ENCODE data around the gene IGFBP3. TPM values are rescaled to one million over a fixed set of nuclear protein-coding genes. Genes with fewer than 3 reads are reported as not detected.

Gene IGFBP3
- total RNA-seq, 1 experiment from 2014 or later, result 10.1 TPM

GRCh38 chr7:45923290-45923689 lies 2.2 kb upstream of the IGFBP3 start:
- peak; percentile 68 for DNase-seq (ENCODE audit: low read depth)

GRCh38 chr7:45922810-45923209 lies 1.7 kb upstream of the IGFBP3 start:
- DNase-seq (ENCODE audit: low read depth), result peak; percentile 31

- DNase-seq (ENCODE audit: low read depth), result peak; percentile 69
Observed at GRCh38 chr7:45921699-45922519, 837 bp upstream of the IGFBP3 start.

GRCh38 chr7:45921381-45921698 lies 268 bp upstream of the IGFBP3 start:
- DNase-seq (ENCODE audit: low read depth), result peak; percentile 12

DNA sequence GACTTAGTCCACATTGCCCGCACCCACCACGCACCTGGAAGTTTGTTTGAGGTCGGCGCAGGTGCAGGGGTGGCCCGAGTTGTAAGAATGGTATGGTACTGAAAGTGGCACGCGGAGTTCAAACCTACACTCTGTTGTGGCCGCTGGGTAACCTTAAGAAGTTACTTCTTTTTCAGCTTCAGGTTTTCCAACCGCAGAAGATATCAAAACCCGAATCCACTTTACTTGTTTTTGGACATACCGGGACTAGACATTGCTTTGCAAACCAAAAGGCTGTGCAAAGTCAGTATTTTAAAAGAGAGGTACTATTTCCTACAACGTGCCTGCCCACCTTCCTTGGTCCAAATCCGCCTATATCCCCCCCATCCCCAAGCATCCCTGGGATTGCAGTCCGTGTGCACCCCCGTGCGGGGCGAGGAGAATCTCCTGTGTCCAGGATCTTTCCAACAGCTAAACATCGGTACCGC lies 1.0 kb downstream of the IGFBP3 start:
- DNase-seq (ENCODE audit: low read depth), result no peak

DNA sequence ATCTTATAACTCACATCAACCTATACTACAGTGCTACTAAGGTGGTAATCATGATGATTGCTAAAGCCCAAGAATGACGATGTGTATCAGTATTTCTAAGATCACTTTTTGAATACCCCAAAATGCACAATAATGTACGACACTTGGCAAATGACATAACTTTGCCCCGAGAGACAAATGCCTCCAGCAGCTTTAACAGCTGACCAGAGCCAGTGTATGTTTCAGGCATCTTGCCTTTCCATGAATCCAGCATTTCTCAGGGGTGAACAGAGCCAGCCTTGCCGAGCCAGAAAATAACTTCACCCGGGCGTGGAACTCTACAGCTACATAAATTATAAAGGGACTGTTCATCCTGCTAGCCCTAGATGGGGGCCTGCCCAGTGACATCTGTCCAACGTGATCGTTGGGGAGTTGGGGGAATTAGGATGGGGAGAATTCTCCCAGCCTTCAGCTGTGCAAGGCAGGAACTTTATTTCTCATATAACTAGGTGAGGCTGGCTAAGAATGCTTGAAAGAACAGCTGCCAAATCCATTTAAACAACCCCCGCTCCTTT lies 1.8 kb downstream of the IGFBP3 start:
- DNase-seq (ENCODE audit: low read depth), result no peak

GRCh38 chr7:45918556-45918955 lies 2.5 kb downstream of the IGFBP3 start:
- DNase-seq (ENCODE audit: low read depth), result no peak

DNA sequence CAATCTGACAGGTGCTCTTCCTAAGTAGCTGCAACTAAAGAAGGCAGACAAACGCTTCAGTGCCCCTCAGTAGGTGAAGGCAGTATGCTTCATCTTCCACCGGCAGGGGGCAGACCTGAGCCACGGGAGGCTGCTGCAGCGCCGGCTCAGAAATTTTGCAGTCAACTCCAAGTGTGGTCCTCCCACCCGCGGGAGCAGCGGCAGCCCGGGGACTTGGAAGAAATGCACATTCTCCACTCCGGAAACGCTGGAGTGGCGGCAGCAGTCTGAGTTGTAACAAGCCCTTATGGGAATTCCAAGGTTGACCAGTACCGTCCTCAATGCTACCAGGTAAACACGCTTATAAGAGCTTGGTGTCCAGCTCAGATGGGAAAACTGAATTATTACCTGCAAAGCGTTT lies 3.4 kb downstream of the IGFBP3 start:
- DNase-seq (ENCODE audit: low read depth), result peak; percentile 64

DNA sequence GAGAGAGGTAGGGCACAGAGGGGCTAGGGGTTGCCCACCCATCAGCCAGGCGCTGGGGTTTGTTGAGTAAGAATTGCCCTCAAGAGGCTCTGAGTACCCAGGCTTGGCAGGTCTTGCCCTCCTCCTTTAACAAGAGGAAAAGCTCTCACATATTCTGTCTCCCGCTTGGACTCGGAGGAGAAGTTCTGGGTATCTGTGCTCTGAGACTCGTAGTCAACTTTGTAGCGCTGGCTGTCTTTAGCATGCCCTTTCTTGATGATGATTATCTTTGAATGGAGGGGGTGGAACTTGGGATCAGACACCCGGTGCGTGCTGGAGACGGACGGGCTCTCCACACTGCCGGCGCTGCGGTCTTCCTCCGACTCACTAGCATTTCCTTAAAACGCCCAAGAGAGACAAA lies 4.0 kb downstream of the IGFBP3 start:
- DNase-seq (ENCODE audit: low read depth), result no peak

GRCh38 chr7:45915606-45916005 lies 5.5 kb downstream of the IGFBP3 start:
- DNase-seq (ENCODE audit: low read depth), result no peak

- DNase-seq (ENCODE audit: low read depth), result no peak
Observed at GRCh38 chr7:45914911-45915310, 6.2 kb downstream of the IGFBP3 start.

- DNase-seq (ENCODE audit: low read depth), result no peak
Observed at GRCh38 chr7:45912972-45913371, 8.1 kb downstream of the IGFBP3 start.

DNA sequence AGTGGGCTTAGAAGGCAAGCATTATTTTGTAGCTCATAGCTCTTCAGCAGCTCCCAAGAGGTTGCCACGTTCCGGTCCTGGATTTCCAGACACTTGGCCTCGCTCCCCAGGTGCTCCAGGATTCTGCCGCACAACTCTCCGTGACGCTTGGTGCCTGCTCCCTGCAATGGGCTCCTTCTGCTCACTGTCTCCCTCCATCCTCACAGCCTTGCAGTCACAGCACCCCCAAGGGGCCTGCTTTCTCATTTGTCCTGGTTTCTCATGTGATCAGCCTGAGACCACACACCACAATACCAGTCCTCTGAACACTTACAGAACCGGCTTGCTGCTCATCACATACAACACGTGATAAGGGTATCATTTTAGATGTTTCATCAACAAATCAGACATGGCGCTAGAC lies 9.8 kb downstream of the IGFBP3 start:
- DNase-seq (ENCODE audit: low read depth), result no peak

DNA sequence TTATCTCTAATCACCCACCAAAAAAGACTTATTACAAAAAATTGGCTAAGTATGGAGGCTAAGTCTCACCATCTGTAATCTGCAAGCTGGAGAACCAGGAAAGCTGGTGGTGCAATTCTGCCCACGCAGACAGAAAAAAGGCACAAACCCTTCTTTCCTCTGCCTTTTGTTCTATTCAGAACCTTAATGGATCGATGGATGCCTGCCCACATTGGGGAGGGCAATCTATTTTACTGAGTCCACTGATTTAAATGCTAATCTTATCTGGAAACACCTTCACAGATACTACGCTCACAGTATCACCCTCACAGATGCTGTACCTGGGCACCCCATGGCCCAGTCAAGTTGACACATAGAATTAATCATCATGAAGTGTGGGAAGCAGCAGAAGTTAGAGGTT lies 10.2 kb downstream of the IGFBP3 start:
- DNase-seq (ENCODE audit: low read depth), result no peak

DNA sequence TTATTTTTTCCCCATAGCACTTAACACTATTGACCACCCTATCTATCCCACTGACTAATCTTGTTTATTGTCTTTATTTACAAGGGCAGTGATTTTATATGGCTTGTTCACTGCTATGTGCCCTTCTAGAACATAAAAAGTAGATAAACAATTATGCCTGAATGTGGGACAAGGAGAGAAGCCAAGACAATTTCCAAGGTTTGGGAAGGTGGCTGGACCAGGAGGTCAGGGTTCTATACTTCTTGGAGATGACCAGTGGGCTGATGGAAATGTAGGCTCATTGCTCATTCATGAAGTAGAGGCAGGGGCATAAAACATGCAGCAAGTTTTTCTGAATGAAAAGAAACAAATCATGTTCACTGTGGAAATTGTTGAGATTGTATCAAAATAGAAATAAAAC lies 11.5 kb downstream of the IGFBP3 start:
- DNase-seq (ENCODE audit: low read depth), result no peak

GRCh38 chr7:45902820-45903219 lies 18.3 kb downstream of the IGFBP3 start:
- DNase-seq (ENCODE audit: low read depth), result no peak

GRCh38 chr7:45901566-45901965 lies 19.5 kb downstream of the IGFBP3 start:
- DNase-seq (ENCODE audit: low read depth), result no peak

- DNase-seq (ENCODE audit: low read depth), result no peak
Observed at GRCh38 chr7:45898222-45898621, 22.9 kb downstream of the IGFBP3 start.

GRCh38 chr7:45897042-45897690 lies 23.9 kb downstream of the IGFBP3 start:
- peak; percentile 89 for DNase-seq (ENCODE audit: low read depth)

DNA sequence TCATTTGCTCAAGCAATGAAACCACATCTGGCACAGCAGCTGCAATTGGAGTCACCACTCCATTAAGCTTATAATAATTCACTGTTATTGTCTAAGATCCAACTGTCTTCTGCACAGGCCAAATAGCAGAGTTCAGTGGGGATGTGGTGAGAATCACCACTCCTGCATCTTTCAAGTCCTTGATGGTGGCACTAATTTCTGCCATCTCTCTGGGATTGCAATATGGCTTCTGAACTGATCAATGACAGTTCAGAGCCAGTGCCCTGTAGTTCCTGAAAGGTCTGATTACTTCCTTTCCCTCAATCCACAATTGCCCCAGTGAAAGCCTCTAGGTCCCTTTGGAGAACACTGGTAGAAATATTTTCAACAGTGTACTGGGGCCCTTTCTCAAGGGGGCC lies 26.4 kb downstream of the IGFBP3 start:
- no peak for DNase-seq (ENCODE audit: low read depth)

- no peak for DNase-seq (ENCODE audit: low read depth)
Observed at GRCh38 chr7:45893996-45894664, 26.9 kb downstream of the IGFBP3 start.

DNA sequence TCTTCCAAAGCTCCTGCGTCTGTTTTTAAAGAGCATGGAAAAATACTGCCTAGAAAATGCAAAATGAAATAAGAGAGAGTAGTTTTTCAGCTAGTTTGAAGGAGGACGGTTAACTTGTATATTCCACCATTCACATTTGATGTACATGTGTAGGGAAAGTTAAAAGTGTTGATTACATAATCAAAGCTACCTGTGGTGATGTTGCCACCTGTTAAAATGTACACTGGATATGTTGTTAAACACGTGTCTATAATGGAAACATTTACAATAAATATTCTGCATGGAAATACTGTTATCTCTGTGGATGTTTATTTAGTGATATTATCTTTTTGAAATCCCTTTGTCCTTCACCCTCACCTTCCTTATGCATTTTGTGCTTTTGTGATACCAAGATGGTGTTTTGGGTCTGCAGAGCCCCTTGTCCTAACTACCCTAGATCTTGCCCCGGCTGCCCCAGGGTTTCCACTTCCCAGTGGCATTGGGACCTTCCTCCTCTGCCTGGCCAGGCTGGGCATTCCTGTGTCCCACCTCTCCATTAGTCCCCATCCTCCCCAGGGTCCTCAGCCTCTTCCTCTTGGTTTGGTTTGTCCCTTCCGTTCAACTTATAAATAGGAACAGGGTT lies 27.6 kb downstream of the IGFBP3 start:
- DNase-seq (ENCODE audit: low read depth), result no peak

Measured in RPMI7951 (cell line).